ENCODE data around the gene TTC13.

The TTC13 gene

DNA sequence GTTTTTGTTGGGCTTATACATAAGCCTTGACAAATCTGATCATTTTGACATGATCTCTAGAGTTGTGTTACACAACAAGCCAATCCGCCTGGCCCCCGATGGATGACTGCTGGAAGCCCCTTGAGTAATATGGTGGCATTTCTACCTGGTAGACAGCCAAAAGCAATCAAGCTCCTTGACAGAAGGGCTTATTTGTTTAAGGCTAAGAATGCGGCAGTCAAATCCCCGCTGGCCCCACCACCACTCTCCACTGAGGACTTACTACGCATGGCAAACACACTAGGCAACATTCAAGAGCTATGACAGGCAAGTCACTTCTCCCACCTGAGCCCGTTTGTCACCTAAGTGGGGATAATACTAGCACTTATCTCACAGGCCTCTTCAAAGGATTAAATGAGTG, 77.0 kb downstream of the TTC13 start:
- TF ChIP-seq, protein P1, sequence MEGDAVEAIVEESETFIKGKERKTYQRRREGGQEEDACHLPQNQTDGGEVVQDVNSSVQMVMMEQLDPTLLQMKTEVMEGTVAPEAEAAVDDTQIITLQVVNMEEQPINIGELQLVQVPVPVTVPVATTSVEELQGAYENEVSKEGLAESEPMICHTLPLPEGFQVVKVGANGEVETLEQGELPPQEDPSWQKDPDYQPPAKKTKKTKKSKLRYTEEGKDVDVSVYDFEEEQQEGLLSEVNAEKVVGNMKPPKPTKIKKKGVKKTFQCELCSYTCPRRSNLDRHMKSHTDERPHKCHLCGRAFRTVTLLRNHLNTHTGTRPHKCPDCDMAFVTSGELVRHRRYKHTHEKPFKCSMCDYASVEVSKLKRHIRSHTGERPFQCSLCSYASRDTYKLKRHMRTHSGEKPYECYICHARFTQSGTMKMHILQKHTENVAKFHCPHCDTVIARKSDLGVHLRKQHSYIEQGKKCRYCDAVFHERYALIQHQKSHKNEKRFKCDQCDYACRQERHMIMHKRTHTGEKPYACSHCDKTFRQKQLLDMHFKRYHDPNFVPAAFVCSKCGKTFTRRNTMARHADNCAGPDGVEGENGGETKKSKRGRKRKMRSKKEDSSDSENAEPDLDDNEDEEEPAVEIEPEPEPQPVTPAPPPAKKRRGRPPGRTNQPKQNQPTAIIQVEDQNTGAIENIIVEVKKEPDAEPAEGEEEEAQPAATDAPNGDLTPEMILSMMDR (conservative IDR thresholded peaks at IDR 0.05; ENCODE audit: low read depth, low read length) = no peak
- H3K4me3 ChIP-seq (ENCODE audit: low read length) = no peak overlapping the region
- DNase-seq (ENCODE audit: low read depth) = no peak

DNA sequence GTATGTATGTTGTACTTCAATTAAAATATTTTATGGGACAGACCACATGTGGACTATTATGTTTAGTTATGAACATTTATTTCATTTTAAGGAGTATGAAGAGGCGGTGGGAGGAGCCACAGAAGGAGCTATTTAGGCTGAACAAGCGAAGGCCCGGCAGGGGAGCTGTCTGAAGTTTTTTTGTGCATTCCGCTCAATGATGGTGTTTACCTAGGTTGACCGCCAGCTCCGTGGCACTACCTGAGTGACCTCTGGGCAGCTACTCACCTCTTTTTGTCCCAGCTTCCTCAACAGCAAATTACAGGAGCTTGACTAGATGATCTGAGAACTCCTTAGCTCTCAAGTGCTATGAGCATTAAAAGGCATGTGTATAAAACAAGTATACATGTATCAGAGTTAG, 77.7 kb downstream of the TTC13 start:
- DNase-seq (ENCODE audit: low read depth) = no peak
- no peak overlapping the region for H3K4me3 ChIP-seq (ENCODE audit: low read length)
- TF ChIP-seq, protein P1 (conservative IDR thresholded peaks at IDR 0.05; ENCODE audit: low read depth, low read length) = no peak

DNA sequence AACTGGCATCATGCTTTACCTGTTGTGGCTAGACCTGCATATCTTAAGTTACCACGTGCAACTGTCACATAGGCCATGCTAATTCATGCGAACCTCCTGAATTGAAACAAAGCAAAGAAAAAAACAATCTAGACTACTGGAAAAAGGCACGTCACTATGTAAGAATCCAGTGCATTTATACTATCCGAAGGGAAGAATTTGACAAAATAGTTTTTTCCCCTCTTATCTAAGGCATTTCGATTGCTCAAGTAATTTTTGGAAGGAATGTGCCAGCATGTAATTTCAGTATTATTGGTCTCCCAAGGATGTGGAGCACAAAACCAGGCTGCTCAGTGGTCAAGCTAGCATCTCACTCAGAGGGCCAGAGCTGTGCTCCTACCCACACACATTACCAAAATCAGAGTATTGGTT, 78.8 kb downstream of the TTC13 start:
- no peak for DNase-seq (ENCODE audit: low read depth)
- no peak overlapping the region for H3K4me3 ChIP-seq (ENCODE audit: low read length)
- TF ChIP-seq, protein P1 (conservative IDR thresholded peaks at IDR 0.05; ENCODE audit: low read depth, low read length) = no peak

DNA sequence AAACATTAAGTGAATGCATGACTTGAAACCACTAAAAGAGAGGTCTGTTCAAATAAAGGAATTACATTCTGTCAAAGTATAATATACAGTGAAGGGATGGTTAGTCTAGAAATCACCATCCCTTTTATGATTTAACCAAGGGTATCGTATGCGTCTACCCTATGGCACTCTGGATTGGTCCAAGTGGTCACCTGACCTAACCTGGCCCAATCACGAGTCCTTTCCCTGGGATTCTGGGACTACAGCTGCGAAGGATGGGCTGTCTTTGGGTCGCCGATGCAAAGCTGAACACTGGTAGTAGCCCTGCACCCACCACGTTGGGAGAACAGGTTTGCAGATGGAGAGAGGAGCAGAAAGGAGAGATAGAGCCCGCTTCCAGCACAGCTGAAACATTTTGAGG, 79.9 kb downstream of the TTC13 start:
- no peak overlapping the region for H3K4me3 ChIP-seq (ENCODE audit: low read length)
- DNase-seq (ENCODE audit: low read depth) = no peak

DNA sequence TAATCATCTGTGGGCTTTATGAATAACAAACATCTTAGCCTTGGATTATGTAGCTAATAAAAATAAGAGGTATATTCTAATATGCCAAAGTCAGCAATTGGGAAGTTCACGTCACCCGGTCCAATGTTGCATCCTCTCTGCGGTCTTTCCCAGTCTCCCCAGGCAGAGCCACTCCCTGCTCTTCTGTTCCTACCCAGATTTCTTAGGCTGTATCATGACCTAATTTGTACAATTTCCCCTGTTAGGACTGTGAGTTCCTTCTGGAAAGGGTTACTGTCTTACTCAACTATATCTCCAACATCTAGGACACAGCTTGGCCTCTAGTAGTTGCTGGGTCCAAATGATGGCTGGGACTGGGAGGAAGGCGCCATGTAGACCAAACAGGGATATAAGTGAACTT, 80.5 kb downstream of the TTC13 start:
- DNase-seq (ENCODE audit: low read depth) = no peak
- TF ChIP-seq, protein P1 (conservative IDR thresholded peaks at IDR 0.05; ENCODE audit: low read depth, low read length) = no peak
- no peak overlapping the region for H3K4me3 ChIP-seq (ENCODE audit: low read length)

More for the DNA sequence above, 79.9 kb downstream of the TTC13 start:
- TF ChIP-seq, protein P1 (conservative IDR thresholded peaks at IDR 0.05; ENCODE audit: low read depth, low read length) = no peak

DNA sequence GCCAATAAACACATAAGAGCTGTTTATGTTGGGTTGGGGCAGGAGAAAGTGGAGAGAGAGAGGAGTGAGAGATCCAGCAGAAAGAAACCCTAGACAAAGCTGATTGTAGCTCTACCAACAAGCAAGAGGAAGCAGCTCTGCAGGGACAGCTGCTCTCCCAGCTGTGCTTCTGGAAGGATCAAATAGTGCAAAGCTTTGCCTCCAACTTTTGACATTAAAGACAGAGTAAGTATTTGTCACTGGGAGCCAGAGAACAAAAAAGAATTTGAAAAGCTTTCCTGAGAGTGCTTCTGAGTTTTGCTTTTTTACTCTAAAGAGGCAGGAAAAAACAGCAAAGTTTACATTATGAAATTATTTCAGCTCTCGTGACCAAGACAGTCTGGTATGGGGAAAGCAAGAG, 81.9 kb downstream of the TTC13 start:
- TF ChIP-seq, protein P1 (conservative IDR thresholded peaks at IDR 0.05; ENCODE audit: low read depth, low read length) = no peak
- H3K4me3 ChIP-seq (ENCODE audit: low read length) = no peak overlapping the region
- no peak for DNase-seq (ENCODE audit: low read depth)

DNA sequence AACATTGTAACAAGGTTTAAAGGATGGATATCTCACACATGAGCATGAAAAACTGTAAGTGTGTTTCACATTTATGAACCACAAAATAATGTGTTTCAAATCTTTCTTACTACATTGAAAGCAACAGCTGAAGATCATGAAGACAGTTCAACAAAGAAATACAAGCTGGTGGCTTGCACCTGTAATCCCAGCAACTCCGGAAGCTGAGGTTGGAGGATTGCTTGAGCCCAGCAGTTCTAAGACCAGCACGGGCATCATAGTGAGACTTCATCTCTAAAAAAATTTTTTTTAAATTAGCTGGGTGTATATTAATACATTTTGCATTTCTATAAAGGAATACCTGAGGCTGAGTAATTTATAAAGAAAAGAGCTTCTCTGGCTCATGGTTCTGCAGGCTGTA, 83.2 kb downstream of the TTC13 start:
- DNase-seq (ENCODE audit: low read depth) = no peak
- H3K4me3 ChIP-seq (ENCODE audit: low read length) = no peak overlapping the region
- TF ChIP-seq, protein P1 (conservative IDR thresholded peaks at IDR 0.05; ENCODE audit: low read depth, low read length) = no peak
